ENCODE data around the gene PRICKLE4. TPM values are rescaled to one million over a fixed set of nuclear protein-coding genes. Genes with fewer than 3 reads are reported as not detected.

PRICKLE4 gene
- total and polyA plus RNA-seq, 2 of the 13 experiments (the other 11 are each of a cell fraction or from before 2014, with no cell fraction given) = 0.92 to 1.2 TPM

- TF ChIP-seq, protein P1, sequence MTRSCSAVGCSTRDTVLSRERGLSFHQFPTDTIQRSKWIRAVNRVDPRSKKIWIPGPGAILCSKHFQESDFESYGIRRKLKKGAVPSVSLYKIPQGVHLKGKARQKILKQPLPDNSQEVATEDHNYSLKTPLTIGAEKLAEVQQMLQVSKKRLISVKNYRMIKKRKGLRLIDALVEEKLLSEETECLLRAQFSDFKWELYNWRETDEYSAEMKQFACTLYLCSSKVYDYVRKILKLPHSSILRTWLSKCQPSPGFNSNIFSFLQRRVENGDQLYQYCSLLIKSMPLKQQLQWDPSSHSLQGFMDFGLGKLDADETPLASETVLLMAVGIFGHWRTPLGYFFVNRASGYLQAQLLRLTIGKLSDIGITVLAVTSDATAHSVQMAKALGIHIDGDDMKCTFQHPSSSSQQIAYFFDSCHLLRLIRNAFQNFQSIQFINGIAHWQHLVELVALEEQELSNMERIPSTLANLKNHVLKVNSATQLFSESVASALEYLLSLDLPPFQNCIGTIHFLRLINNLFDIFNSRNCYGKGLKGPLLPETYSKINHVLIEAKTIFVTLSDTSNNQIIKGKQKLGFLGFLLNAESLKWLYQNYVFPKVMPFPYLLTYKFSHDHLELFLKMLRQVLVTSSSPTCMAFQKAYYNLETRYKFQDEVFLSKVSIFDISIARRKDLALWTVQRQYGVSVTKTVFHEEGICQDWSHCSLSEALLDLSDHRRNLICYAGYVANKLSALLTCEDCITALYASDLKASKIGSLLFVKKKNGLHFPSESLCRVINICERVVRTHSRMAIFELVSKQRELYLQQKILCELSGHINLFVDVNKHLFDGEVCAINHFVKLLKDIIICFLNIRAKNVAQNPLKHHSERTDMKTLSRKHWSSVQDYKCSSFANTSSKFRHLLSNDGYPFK (CRISPR knock-in tag; IDR thresholded peaks at IDR 0.05; ENCODE audit: borderline replicate concordance) = no peak
- TF ChIP-seq, protein P2, sequence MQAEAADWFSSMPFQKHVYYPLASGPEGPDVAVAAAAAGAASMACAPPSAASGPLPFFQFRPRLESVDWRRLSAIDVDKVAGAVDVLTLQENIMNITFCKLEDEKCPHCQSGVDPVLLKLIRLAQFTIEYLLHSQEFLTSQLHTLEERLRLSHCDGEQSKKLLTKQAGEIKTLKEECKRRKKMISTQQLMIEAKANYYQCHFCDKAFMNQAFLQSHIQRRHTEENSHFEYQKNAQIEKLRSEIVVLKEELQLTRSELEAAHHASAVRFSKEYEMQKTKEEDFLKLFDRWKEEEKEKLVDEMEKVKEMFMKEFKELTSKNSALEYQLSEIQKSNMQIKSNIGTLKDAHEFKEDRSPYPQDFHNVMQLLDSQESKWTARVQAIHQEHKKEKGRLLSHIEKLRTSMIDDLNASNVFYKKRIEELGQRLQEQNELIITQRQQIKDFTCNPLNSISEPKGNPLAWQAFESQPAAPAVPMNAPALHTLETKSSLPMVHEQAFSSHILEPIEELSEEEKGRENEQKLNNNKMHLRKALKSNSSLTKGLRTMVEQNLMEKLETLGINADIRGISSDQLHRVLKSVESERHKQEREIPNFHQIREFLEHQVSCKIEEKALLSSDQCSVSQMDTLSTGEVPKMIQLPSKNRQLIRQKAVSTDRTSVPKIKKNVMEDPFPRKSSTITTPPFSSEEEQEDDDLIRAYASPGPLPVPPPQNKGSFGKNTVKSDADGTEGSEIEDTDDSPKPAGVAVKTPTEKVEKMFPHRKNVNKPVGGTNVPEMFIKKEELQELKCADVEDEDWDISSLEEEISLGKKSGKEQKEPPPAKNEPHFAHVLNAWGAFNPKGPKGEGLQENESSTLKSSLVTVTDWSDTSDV (CRISPR knock-in tag; IDR thresholded peaks at IDR 0.05) = no peak
- TF ChIP-seq PRPF4 (IDR thresholded peaks at IDR 0.05; ENCODE audit: low read depth, low read length, poor library complexity, severe bottlenecking) (no peak), ZNF616 (CRISPR knock-in tag; IDR thresholded peaks at IDR 0.05; ENCODE audit: low read depth) (no peak), NCOA1 (CRISPR knock-in tag; IDR thresholded peaks at IDR 0.05) (no peak), ZFAT (CRISPR knock-in tag; conservative IDR thresholded peaks at IDR 0.05) (no peak), ZNF253 (CRISPR knock-in tag; IDR thresholded peaks at IDR 0.05; ENCODE audit: borderline replicate concordance) (no peak), DMTF1 (CRISPR knock-in tag; IDR thresholded peaks at IDR 0.05) (no peak), NFYC (CRISPR knock-in tag; IDR thresholded peaks at IDR 0.05) (no peak)
- TF ChIP-seq, protein P3, sequence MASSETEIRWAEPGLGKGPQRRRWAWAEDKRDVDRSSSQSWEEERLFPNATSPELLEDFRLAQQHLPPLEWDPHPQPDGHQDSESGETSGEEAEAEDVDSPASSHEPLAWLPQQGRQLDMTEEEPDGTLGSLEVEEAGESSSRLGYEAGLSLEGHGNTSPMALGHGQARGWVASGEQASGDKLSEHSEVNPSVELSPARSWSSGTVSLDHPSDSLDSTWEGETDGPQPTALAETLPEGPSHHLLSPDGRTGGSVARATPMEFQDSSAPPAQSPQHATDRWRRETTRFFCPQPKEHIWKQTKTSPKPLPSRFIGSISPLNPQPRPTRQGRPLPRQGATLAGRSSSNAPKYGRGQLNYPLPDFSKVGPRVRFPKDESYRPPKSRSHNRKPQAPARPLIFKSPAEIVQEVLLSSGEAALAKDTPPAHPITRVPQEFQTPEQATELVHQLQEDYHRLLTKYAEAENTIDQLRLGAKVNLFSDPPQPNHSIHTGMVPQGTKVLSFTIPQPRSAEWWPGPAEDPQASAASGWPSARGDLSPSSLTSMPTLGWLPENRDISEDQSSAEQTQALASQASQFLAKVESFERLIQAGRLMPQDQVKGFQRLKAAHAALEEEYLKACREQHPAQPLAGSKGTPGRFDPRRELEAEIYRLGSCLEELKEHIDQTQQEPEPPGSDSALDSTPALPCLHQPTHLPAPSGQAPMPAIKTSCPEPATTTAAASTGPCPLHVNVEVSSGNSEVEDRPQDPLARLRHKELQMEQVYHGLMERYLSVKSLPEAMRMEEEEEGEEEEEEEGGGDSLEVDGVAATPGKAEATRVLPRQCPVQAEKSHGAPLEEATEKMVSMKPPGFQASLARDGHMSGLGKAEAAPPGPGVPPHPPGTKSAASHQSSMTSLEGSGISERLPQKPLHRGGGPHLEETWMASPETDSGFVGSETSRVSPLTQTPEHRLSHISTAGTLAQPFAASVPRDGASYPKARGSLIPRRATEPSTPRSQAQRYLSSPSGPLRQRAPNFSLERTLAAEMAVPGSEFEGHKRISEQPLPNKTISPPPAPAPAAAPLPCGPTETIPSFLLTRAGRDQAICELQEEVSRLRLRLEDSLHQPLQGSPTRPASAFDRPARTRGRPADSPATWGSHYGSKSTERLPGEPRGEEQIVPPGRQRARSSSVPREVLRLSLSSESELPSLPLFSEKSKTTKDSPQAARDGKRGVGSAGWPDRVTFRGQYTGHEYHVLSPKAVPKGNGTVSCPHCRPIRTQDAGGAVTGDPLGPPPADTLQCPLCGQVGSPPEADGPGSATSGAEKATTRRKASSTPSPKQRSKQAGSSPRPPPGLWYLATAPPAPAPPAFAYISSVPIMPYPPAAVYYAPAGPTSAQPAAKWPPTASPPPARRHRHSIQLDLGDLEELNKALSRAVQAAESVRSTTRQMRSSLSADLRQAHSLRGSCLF (CRISPR knock-in tag; IDR thresholded peaks at IDR 0.05; ENCODE audit: borderline replicate concordance) = no peak
- TF ChIP-seq, protein P4, sequence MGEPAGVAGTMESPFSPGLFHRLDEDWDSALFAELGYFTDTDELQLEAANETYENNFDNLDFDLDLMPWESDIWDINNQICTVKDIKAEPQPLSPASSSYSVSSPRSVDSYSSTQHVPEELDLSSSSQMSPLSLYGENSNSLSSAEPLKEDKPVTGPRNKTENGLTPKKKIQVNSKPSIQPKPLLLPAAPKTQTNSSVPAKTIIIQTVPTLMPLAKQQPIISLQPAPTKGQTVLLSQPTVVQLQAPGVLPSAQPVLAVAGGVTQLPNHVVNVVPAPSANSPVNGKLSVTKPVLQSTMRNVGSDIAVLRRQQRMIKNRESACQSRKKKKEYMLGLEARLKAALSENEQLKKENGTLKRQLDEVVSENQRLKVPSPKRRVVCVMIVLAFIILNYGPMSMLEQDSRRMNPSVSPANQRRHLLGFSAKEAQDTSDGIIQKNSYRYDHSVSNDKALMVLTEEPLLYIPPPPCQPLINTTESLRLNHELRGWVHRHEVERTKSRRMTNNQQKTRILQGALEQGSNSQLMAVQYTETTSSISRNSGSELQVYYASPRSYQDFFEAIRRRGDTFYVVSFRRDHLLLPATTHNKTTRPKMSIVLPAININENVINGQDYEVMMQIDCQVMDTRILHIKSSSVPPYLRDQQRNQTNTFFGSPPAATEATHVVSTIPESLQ (CRISPR knock-in tag; conservative IDR thresholded peaks at IDR 0.05) = no peak
Observed at GRCh38 chr6:41768545-41769308, 11.9 kb upstream of the PRICKLE4 start (continued).

All from HepG2 (cell line).